ENCODE results near the gene C19orf44.
"Not testable (repeated sequence)": the region's sequence is repeated elsewhere in the genome, so short reads cannot be mapped to it uniquely, and the experiment has no call there.

Gene C19orf44

GRCh38 chr19:16541526-16542044 is 45.4 kb downstream of the C19orf44 start:
- peak overlapping the region; percentile 64; the same call in 1 of the 2 replicates for H3K27ac ChIP-seq
- peaks cover 21% of the 10 kb centered on the region for H3K4me1 ChIP-seq (ENCODE audit: low read depth, poor library complexity, severe bottlenecking)
- H3K9ac ChIP-seq: peak overlapping the region; percentile 70
- TF ChIP-seq, protein P1, sequence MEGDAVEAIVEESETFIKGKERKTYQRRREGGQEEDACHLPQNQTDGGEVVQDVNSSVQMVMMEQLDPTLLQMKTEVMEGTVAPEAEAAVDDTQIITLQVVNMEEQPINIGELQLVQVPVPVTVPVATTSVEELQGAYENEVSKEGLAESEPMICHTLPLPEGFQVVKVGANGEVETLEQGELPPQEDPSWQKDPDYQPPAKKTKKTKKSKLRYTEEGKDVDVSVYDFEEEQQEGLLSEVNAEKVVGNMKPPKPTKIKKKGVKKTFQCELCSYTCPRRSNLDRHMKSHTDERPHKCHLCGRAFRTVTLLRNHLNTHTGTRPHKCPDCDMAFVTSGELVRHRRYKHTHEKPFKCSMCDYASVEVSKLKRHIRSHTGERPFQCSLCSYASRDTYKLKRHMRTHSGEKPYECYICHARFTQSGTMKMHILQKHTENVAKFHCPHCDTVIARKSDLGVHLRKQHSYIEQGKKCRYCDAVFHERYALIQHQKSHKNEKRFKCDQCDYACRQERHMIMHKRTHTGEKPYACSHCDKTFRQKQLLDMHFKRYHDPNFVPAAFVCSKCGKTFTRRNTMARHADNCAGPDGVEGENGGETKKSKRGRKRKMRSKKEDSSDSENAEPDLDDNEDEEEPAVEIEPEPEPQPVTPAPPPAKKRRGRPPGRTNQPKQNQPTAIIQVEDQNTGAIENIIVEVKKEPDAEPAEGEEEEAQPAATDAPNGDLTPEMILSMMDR (conservative IDR thresholded peaks at IDR 0.05; ENCODE audit: low read depth, low read length): no peak
- H4K20me1 ChIP-seq (ENCODE audit: insufficient read depth): 0 out of 2 replicates have a peak, but pooled peaks cover under 1% of the 10 kb centered on the region
- peaks cover 6% of the 10 kb centered on the region; the same call in 1 of the 2 replicates for H3K36me3 ChIP-seq (ENCODE audit: insufficient read depth)
- H3K4me2 ChIP-seq: peak overlapping the region; percentile 99
- H3K27me3 ChIP-seq (ENCODE audit: insufficient read depth, low read depth): no peaks in the 10 kb centered on the region
- H3K4me3 ChIP-seq (IDR thresholded peaks at IDR 0.05; ENCODE audit: insufficient read depth, low read depth, low read length): no peak overlapping the region
- H2AFZ ChIP-seq (ENCODE audit: low read depth): peak overlapping the region; percentile 47
- peaks cover 89% of the 10 kb centered on the region for H3K79me2 ChIP-seq (ENCODE audit: insufficient read depth, low read depth)

GRCh38 chr19:16542045-16542909 is 46.1 kb downstream of the C19orf44 start, which contains the start of gene CHERP:
CHERP (minus strand) TSS chr19:16542437; CDS start chr19:16542378, 59 bp downstream.
- Histone ChIP-seq H3K4me1 (ENCODE audit: low read depth, poor library complexity, severe bottlenecking) (peaks cover 21% of the 10 kb centered on the region), H3K79me2 (ENCODE audit: insufficient read depth, low read depth) (peaks cover 82% of the 10 kb centered on the region), H3K9ac (peak within 1 kb of the TSS; percentile 70), H3K27me3 (ENCODE audit: insufficient read depth, low read depth) (no peaks in the 10 kb centered on the region), H2AFZ (ENCODE audit: low read depth) (peak within 1 kb of the TSS; percentile 53), H4K20me1 (ENCODE audit: insufficient read depth) (no peaks in the 10 kb centered on the region), H3K36me3 (ENCODE audit: insufficient read depth) (peaks cover 6% of the 10 kb centered on the region; the same call in 1 of the 2 replicates), H3K4me2 (peak within 1 kb of the TSS; percentile 99), H3K4me3 (IDR thresholded peaks at IDR 0.05; ENCODE audit: insufficient read depth, low read depth, low read length) (no peak within 1 kb of the TSS), H3K27ac (peak within 1 kb of the TSS; percentile 64)
- TF ChIP-seq, protein P1 (conservative IDR thresholded peaks at IDR 0.05; ENCODE audit: low read depth, low read length): no peak

DNA sequence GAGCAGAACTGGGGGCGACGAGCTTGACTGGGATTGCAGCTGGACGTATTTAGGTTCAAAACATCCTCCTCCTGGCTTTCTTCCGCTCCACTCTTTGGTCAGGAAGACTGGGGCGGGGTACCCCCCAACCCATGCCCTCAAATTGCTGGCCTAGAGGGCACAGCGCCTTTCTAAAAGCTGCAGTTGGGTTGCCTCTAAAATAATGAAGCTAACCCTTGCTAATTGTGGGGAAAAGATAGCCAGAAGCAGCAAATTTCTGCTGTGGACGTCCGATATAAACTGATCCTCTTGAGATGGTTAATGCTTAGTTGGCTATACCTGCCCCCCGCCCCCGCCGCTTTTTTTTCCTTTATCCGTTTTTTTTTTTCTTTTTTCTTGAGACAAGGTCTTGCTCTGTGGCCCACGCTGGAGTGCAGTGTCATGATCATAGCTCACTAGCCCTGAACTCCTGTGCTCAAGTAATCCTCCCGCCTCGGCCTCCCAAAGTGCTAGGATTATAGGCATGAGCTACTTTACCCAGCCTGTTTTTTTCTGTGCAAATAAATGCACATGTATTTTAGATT is 46.8 kb downstream of the C19orf44 start:
- H3K27ac ChIP-seq: peak overlapping the region; percentile 64

GRCh38 chr19:16543734-16544133 is 47.5 kb downstream of the C19orf44 start:
- peak overlapping the region; percentile 70; the same call in 1 of the 2 replicates for H3K9ac ChIP-seq
- not testable (repeated sequence) for H2AFZ ChIP-seq (ENCODE audit: low read depth); H3K27me3 ChIP-seq (ENCODE audit: insufficient read depth, low read depth); H4K20me1 ChIP-seq (ENCODE audit: insufficient read depth); H3K36me3 ChIP-seq (ENCODE audit: insufficient read depth); H3K4me3 ChIP-seq (IDR thresholded peaks at IDR 0.05; ENCODE audit: insufficient read depth, low read depth, low read length)
- H3K27ac ChIP-seq: peak overlapping the region; percentile 64; the same call in 1 of the 2 replicates
- peak overlapping the region; percentile 81 for H3K4me2 ChIP-seq
- H3K4me1 ChIP-seq (ENCODE audit: low read depth, poor library complexity, severe bottlenecking): peaks cover 21% of the 10 kb centered on the region
- peaks cover 67% of the 10 kb centered on the region for H3K79me2 ChIP-seq (ENCODE audit: insufficient read depth, low read depth)

More for the DNA sequence above, 46.8 kb downstream of the C19orf44 start:
- peak overlapping the region; percentile 53; the same call in 1 of the 2 replicates for H2AFZ ChIP-seq (ENCODE audit: low read depth)
- TF ChIP-seq, protein P1 (conservative IDR thresholded peaks at IDR 0.05; ENCODE audit: low read depth, low read length): no peak
- no peaks in the 10 kb centered on the region for H4K20me1 ChIP-seq (ENCODE audit: insufficient read depth)
- peak overlapping the region; percentile 81 for H3K4me2 ChIP-seq
- H3K79me2 ChIP-seq (ENCODE audit: insufficient read depth, low read depth): peaks cover 74% of the 10 kb centered on the region
- no peaks in the 10 kb centered on the region for H3K27me3 ChIP-seq (ENCODE audit: insufficient read depth, low read depth)
- peaks cover 21% of the 10 kb centered on the region for H3K4me1 ChIP-seq (ENCODE audit: low read depth, poor library complexity, severe bottlenecking)
- no peak overlapping the region for H3K4me3 ChIP-seq (IDR thresholded peaks at IDR 0.05; ENCODE audit: insufficient read depth, low read depth, low read length)
- H3K36me3 ChIP-seq (ENCODE audit: insufficient read depth): peaks cover 6% of the 10 kb centered on the region; the same call in 1 of the 2 replicates
- peak overlapping the region; percentile 70 for H3K9ac ChIP-seq

Measured in KMS-11 (cell line).